TTC549 (cell line): ENCODE results near the gene EML1.

ENCODE experiments used
- FAIRE-seq: peaks from 2 replicates; lab custom pipeline; 2012; peaks lifted over from hg19 to GRCh38; lab: Jason Lieb, UNC

The EML1 gene

DNA sequence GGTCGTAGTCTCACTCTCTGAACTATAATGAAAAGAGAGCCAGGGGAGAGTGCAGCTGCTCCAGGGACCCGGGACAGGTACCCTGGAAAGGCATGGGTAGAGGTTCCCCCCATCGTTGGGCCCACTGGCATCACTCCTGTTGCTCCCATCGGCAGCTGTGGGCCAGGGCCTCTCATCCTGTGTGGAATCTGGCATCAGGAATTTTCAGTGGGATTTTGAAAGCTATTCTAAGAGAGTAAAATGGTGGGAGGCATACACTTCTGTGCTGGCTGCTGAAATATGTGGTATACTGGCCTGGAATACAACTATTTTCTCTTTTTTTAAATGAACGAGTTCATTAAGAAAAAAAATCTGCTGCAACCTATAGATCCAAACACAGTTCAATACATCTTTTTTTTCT lies 38.1 kb downstream of the EML1 start:
- no peak for FAIRE-seq

DNA sequence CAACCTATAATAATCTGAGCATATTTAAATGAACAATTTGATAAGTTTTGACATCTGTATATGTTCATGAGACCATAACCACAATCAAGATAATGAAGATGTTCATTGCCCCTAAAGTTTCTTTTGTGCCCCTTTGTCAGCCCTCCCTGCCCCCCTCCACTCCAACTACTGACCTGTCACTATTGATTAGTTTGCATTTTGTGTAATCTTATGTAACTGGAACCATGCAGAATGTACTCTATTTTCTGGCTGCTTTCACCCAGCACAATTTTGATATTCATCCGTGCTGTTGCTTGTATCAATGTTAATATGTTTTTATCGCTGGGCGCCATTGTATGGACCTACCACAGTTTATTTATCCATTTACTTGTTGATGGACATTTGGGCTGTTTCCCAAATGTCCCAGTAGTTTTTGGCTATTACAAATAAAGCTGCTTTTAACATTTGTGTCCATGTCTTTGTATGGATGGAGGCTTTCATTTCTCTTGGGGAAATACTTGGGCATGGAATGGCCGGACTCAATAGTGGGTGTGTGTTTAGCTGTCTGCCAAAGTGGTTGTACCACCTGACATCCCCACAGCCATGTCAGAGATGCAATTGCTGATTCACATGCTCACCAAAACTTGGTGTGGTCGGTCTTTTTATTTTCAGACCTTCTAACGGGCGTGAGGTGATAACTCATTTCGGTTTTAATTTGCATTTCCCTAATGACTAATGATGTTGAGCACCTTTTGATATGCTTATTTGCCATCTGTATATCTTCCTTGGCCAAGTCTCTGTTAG lies 38.9 kb downstream of the EML1 start:
- FAIRE-seq = no peak

DNA sequence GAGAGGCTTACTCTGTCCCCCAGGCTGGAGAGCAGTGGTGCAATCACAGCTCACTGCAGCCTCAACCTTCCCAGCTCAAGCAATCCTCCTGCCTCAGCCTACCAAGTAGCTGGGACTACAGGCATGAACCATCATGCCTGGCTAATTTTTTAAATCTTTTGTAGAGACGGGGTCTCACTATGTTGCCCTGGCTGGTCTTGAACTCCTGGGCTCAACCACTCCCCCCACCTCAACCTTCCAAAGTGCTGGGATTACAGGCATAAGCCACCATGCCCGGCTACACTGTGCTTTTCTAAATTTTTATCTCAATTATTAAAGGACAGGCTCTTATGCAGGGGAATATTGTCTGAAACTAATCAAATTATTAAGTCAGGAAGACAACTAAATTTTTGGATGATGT lies 44.6 kb downstream of the EML1 start:
- no peak for FAIRE-seq

DNA sequence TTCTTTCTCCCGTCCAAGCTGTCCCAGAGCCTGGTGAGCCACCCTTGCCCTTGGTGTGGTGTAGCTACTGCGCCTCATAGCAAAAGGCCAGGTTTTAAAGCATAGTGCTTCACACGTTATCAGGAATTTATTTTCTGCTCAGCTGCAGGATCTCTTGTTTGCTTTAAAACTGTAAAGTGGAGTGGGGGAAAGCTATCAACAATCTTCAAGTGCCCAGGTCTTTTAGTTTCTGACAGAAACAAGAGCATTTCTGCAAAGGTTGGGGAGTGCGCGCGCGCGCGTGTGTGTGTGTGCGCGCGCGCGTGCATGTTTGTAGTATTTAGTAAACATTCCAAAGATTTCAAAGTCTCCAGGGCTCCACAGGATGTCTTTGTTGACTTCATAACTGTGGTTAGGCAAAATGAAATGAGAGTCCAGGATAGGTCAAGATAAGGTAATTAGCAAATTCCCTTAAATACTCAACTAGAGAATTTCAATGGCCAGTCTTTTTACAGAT lies 45.5 kb downstream of the EML1 start:
- no peak for FAIRE-seq

DNA sequence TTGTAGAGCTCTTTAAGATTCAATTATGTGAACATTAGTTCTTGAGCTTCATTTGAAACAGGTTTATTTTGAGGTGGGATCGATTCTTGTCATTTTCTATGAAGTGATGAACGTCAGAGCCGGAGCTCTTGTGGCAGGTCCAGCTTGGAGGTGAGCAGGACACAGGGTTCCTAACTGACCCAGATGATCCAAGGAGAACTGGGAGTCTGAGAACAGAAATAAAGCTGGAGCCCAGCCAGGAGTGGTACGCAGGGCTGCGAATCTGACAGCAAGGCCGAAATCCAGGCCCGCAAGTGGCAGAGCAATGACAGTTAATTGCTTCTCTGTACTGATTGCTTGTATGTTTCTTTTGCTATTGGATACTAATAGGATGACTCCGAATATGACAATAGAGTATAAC lies 46.5 kb downstream of the EML1 start:
- no peak for FAIRE-seq

DNA sequence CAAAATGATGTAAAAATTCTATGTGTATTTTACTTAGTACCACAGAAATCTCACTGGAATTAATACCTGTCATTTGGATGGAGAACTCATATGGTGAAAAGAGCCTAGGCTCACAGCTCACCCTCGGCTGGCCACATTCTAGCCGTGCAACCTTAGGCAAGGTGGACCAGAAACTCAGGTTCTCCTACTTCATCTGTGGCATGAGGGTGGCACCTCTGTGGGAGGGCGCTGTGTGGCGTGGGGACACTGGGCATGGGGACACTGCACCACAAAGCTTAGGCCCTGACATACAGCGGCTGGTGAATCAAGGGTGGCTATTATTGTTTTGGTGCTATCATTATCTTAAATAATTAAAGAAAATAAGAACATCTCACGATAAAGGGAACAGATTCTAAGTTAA lies 47.1 kb downstream of the EML1 start:
- FAIRE-seq = no peak

DNA sequence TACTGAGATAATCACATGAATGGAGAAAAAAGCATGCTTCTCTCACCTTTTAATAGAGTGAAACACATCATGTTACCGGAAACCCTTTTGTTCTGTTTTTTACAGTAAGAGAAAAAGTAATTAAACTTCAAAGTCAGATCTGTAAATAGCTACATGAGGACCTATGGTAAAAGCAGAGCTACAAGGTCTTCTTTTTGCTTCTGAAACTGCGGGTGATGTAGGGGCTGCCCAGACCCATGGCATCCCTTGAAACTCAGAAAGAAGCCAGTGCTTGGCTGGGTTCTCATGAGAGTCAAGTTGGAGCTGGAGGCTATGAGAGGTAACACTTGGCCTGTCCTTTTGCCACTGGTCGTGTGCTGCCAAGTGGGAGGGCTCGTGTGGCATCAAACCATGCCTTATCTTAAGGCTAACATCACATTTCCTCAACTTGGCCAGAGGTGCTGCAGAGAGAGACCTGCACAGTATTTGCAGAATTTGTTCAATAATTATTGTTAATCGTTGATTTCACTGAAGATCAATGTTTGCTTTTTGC lies 47.6 kb downstream of the EML1 start:
- FAIRE-seq = no peak

DNA sequence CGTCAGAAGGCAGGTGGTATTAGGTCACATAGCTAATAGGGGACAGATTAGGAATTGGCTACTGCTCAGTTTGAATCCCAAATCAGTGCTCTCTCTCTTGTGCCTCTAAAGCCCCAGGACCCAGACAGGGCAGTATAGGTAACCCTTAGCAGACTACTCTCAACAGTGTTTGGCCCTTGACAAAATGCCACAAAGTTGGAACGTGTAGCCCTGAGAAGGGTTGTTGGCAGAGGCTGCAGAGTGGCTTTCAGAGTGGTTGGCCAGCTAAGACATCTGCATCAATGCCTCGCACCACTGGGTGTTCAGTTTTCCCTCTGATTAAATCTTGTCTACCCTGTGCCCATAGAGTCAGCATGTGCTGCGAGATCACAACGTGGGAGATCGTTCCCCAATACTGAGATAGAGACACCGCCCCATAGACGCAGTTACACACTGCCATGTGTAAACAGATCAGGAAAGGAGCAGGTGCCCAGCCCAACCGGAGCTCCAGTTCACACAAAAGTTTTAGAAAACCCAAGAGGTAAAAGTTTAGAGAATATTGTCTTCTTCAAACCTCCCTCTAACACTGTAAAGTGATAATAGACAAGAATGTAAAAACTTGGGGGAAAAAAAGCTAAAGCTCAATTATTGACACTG lies 48.3 kb downstream of the EML1 start:
- FAIRE-seq = no peak

DNA sequence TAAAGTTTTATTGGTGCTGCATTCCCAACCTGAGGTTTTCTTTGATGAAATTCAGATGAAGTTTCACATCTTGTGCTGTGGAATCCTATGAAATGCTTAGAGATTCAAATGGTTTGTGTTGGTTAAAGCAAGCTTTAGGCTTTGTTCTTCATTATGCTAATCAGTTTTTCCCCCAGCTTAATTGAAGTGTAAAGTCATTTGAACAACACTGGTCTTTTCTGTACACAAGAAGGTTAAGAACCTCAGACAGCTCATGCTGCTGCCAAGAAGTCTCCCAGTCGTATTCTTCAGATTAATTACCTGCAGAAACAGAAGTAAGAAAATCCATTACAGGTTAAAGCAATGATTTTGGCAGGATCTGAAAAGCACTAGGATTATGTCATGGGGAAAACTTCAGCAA lies 48.9 kb downstream of the EML1 start:
- no peak for FAIRE-seq

DNA sequence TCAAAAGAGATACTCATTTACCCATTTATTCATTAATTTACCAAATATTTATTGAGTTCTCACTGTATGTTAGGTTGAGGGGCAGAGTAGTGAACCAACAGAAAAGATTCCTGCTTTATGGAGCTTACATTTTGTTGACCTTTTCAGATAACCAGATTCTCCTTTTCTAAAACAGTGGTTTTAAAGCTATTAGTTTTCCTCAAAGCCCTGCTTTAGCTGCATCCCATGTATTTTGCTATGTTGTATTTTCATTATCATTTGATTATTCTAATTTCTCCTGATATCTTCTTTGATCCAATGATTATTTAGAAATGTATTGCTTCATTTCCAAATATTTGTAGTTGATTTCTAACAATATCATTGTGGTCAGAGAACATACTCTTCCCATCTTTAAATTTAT lies 53.6 kb downstream of the EML1 start:
- FAIRE-seq = no peak

DNA sequence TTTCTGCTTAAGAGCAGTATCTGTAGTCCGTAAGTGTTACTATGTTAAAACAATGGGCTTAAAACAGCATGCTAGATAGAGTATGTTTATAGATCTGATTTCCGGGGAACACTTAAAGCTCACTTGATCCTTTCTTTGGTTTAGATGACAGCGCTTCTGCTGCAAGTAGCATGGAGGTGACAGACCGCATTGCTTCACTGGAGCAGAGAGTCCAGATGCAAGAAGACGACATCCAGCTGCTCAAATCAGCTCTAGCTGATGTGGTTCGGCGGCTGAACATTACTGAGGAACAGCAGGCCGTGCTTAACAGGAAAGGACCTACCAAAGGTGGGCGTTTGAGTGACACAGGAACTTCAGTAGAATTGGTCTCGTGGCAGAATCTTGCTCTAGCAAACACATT lies 57.5 kb downstream of the EML1 start:
- no peak for FAIRE-seq

DNA sequence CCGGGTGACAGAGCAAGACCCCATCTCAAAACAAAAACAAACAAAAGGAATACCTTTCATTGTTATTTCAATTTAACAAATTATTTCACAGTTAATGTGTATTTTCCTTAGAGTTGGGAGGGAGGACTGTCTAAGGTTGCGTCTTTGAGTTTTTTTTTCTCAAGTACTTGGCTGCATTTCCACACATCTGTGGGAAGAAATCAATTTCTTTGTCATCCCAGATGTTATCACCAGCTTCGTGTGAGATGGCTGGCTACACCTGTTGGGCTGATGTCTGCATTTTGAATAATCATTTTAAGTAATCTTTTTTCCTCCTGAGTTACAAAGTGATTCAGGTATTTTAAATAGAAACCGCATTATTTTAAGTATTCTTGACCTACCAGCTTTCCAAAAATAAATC lies 59.4 kb downstream of the EML1 start:
- FAIRE-seq = no peak

DNA sequence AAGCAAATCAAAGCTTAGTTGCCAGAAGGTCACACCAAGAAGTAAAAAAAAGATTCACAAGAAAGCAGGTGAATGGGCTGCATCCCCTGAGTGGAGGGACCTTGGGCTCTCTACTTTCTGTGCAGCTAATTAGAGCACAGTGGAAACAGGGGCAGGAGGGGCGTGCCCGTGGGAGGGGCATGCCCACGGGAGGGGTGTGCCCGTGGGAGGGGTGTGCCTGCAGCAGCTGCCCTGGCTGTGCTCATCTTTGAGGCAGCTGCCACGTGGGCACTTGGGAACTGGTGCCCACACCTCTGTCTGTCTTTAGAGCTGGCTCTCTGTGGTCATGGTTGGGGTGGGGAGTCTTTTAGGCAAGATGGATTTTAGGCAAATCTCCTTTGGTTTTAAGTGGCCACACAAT lies 60.0 kb downstream of the EML1 start:
- no peak for FAIRE-seq

DNA sequence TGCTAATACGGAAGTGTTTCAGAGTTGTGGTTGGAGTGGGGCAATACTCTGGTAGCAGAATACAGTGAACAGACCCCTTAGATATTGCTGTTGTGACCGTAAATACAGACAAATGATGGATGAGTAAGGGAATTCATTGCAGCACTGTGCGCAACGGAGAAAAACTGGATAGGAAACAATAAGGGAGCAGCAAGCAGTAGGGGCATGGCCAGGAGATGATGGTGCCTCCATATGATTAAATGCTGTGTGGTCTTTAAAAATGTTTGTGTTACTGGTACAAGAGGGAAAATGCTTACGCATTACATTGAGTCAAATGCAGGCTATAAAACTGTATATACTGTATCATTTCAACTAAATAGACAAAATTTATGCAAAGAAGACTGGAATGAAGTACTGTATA lies 61.6 kb downstream of the EML1 start:
- FAIRE-seq = no peak

DNA sequence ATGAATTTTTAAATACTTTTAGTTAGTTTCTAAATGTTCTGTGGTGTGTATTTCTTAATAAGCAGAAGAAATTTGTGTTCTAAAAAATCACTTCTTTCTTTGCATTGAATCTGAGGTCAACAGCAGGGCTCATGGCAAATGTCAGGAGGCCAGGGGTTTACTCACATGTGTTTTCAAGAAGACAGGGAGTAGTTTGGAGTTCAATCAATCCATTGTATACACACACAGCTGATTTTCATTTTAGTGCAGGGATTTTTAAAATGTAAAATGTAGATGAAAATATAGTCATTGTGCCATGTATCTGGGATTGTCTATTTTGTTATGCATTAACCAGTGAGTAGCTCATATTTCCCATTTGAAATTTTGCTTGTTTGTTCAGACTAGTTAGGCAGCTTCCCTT lies 62.1 kb downstream of the EML1 start:
- FAIRE-seq = no peak

DNA sequence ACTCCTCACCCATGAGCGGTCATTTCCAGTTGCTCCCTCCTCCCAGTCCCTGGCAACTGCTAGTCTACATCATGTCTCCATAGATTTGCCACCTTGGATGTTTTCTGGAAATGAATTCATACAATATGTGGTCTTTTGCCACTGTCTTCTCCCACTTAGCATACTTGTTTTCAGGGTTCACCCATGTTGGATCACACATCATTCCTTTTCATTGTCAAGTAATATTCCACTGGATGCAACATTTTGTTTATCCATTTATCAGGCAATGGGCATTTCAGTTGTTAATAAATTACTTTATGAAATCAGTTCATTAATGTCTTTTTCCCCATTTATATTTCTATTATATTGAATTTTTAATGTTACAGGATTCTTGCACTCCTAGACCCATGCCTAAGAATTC lies 64.3 kb downstream of the EML1 start:
- FAIRE-seq = no peak

DNA sequence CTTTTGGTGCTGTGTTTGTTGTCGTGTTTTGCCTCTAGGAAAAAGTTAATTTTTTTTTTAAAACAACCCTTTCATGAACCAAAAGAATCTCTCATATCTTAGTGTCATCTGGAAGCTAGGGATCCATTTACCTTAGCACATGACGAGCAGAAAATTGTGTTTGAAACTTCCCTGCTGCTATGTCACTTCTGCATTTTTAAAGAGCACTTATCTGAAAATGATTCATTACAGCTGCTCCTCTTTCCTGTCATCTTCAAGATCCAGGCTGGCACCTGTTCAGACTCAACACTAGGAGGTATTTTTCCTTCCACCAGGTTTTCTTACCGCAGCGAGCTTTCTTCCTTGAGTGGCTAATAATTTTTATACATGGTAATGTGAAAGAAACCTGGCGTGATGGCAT lies 67.0 kb downstream of the EML1 start:
- no peak for FAIRE-seq

DNA sequence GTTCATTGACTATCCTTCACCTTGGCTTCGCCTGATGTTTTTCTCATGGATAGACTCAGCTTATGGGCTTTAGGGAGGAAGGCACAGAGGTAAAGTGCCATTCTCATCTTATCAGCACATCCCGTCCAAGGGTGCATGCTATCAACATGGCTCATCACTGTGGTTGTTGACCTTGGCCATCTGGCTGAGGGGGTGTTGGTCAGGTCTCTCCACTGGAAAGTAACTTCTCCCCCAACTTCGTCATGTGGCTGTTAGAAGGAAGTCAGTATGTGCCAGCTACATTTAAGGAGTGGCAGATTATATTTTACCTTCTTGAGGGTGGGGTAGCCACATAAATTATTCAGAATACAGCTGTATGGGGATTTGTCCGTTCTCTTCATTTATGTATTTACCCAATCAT lies 68.9 kb downstream of the EML1 start:
- no peak for FAIRE-seq

DNA sequence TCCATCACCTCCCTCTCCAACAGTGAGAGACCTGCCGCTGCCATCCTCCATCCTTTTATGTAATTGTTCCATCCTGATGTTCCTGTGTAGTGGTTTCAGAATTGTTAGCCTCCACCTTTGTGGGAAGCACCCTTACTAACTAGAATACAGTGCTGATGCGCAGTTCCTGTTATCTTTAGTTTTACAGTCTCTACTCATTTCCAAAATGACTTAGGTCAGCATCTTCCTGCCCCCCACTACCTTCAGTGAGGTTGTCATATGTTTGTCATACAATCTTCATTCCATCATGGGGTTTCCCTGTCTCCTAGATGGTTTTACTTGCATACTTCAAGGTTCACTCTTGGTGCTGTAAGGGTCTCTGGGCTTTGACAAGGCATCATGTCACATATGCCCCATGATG lies 69.8 kb downstream of the EML1 start:
- no peak for FAIRE-seq

DNA sequence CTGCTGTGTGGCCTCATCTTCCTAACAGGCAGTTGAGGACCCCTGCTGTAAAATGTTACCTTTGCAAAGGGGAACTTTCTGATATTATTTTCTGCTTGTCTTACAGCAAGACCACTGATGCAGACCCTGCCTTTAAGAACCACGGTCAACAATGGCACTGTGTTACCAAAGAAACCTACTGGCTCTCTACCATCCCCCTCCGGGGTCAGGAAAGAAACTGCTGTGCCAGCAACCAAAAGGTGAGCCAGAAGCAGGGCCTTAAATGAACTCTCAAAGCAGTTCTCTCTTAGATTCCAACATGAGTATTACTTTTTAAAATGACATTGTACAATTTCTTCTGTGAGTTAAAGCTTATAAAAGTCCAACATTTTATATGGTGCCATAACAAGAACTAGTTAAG lies 72.2 kb downstream of the EML1 start:
- FAIRE-seq = no peak

DNA sequence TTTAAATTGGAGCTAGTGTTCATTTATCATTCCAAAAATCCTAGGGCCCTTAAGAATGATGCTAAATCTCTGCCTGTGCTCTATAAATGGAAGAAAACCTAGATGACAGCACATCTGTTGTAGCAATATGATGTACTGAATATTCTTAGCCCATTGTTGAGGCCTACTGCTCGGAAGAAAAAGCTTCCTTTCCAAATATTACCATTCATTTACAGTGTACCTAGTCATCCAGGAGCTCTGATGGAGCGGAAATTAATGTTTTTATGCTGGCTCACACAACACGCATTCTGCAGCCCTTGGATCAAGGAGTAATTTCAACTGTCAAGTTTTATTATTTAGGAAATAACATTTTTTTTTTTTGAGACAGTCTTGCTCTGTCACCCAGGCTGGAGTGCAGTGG lies 77.4 kb downstream of the EML1 start:
- no peak for FAIRE-seq

DNA sequence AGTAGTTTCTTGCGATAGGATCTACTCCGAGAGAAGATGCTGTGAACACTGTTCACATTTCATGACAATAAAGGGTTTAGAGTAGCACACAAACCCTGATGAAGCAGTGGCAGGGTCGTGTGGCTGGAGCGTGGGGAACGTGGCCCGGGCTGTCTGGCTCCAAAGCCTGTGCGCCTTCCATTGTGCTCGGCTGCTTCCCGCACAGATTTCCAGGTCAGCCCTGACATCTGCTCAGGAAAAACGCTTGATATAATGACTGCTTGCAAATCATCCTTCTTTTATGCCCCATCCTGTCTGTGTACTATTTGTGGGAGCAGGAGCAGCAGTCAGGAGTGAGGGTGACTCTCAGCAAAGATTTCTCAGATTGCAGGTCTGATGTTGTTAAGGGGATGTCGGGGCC lies 78.6 kb downstream of the EML1 start:
- no peak for FAIRE-seq

DNA sequence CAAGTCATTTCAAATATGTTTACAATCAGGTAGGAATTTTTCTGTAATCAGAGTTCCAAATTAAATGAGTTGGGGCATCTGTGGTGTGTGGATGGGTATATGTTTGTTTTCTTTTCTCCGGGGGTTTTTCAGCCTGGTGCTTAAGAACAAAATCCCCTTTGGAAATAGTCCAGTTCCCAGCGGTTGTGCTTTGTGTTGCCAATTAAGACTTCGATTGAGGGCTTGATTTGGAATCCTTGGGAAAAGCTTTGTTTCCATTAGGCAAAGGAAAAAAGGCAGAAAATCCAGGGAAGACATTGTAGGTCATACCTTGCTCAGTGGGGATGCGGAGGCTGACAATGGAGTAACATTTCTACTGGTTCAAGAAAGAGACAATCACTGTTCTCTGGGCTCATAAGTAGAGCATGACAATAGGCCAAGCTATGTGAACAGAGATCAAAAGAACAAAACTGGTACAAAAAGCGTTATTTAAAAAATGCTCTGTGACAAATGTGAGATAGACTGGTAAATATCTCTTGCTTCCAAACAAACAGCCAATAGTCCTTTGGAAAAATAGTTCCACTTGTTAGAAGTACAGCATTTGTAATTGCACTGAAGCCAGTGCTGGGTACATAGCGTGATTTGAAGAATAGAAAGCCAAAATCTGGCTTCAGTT lies 79.7 kb downstream of the EML1 start:
- FAIRE-seq = no peak
